GM21717 (cell line): Measurements from ENCODE around the gene S100A16.
A peak's percentile ranks its signal among the peaks of the same experiment; 100 is the strongest.

ENCODE experiments used
- ATAC-seq: cut with Tn5 transposase; IDR thresholded peaks from one replicate; pipeline ENCODE4 v1.9.1; 2021; ENCODE audit warnings: mild to moderate bottlenecking, moderate library complexity; ENCODE audit not compliant: unreplicated experiment

S100A16 gene

GRCh38 chr1:153616144-153616916 is 3.4 kb upstream of the S100A16 start, which contains the start of gene S100A14:
TSS of gene S100A14 (minus strand) at chr1:153616325. CDS start at chr1:153615858, 467 bp downstream.
- no peak for ATAC-seq

GRCh38 chr1:153615406-153615805 is 2.5 kb upstream of the S100A16 start:
- ATAC-seq, result no peak

GRCh38 chr1:153614906-153615305 is 2.0 kb upstream of the S100A16 start:
- ATAC-seq, result no peak

DNA sequence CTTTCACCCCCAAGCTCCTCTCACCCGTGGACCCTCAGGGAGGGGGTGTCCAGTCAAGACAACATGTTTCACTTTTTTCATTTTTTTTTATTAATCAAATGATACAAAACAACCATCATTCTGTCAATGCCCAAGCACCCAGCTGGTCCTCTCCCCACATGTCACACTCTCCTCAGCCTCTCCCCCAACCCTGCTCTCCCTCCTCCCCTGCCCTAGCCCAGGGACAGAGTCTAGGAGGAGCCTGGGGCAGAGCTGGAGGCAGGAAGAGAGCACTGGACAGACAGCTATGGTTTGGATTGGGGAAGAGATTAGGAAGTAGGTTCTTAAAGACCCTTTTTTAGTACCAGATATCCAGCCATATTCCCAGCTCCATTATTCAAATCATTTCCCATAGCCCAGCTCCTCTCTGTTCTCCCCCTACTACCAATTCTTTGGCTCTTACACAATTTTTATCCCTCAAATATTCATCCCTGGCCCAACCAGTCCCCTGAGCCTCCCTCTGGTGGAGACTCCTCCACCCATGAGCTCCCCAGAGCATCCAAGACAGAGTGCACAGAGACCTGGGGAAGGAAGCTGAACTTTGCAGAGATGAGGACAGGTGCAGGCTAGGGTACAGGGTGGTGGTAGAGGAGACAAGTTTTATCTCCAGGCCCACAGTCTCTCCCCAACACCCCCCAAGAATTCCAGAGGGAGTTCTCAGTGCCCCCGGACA is 1.4 kb upstream of the S100A16 start:
- ATAC-seq, result no peak

DNA sequence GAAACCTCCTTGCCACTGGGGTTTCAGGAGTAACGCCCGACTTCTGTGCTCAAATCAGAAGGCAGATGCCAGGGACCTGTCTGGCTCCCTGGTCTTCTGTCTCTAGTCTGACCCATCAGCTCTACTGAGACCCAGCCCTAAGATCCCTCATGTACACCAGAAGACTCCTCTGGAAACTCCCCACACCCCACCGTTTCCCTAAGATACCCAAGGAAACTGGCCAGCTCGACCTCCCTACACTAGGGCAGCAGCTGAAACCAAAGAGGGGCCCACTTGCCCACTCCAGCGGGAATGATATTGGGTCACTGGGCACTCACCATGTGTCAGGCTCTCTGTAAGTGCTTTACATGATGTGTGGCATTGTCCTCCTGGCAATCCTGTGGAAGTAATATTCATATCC is 469 bp upstream of the S100A16 start:
- ATAC-seq, result no peak

DNA sequence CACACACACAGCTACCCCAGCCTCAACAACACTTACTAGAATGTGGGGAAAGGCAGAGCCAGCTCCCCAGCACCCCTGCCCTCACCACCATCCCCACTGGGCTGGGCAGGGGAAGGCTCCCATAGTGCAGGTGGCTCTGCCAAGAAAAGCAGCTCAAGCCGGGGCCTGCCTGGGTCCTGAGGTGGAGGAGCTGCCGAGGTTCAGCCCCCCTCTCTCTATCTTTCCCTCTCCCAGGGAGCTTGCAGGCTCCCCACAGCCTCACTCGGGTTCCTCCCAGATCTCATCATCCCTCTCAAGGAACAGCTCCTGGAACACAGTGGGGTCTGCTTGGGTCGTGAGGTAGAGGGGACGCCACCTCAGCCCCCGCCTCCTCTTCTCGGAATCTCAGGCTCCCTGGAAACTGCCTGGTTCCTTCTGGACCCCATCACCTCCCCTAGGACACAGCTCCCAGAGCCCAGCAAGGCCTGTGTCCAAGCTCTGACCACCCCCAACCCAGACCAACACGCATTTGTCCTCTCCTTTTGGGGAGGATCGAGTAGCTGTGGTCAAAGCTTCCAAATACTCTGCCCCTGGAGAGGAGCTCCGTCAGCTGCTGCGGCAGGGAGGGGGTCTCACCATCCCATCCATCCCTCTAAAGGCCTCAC is 704 bp downstream of the S100A16 start:
- ATAC-seq, result no peak

DNA sequence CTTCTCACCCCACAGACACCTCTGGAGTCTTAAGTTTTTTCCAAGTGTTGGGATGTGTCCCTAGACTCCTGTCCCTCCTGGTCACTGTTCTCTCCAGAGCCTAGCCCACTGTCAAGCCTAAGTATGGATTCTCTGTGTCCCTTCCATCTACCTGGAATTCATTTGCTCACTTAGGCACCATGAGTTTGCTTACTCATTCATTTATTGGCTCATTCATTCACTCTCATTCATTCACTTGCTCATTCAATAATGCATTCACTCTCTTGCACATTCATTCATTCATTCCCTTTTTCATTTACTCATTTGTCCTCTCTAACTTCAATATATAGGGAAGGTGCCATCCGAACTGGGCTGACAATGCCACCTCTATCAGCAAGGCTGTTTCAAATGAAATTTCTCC is 1.6 kb downstream of the S100A16 start:
- no peak for ATAC-seq

DNA sequence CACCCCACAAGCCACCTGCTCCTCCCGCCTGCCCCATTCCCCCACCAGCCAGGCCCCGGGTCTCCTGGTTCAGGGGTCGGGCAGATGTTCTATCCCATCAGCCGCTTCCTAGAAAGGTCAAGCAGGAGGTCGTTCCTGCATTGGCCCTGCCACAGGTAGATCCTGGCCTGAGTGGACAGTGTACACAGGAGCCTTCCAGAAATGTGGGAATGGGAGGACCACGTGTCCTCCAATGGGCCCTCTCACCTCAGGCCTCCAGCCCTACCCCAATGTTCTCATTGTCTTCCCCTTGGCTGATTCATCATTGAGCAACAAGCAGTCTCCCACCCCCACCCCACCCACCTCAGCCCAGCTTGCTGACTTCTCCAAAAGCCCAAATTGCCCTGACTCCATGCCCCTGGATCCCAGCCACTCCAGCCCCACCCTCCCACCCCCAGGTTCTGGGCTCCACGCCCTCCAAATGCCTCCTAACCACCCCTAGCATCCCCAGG is 2.1 kb downstream of the S100A16 start:
- ATAC-seq, result no peak

DNA sequence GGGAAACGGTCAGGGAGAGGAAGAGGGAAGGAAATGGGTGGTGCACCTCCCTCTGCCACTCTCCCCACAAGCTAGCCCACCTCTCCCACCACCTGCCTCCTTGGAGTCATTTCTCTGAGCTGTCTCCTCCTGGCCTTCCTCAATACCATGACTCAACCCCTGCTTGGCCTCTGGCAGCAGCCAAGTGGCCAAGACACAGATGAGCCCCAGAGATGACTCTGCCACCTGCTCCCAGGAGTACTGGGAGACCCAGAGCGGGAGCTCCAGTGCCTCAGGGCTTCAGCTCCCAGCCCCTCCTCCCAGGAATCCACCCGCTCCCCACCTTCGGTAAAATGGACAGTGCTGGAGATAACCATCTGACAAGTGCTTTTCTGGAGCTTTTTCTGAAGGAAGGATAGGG is 2.6 kb downstream of the S100A16 start:
- no peak for ATAC-seq

DNA sequence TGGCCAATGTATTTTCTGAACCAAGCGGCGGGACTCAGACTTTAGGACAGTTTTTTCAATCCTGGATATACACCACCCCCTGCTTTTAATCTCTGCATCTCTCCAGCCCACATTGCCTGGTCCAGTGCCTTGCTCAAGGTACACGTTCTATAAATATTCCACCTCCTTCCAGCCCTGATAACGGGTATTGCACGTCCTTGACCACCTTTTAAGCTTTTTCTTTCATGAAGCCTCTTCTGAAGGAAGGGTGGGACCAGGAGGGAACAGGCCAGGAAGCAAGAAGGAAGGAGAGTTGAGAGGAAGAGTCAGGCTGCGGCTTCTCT is 3.4 kb downstream of the S100A16 start:
- no peak for ATAC-seq

DNA sequence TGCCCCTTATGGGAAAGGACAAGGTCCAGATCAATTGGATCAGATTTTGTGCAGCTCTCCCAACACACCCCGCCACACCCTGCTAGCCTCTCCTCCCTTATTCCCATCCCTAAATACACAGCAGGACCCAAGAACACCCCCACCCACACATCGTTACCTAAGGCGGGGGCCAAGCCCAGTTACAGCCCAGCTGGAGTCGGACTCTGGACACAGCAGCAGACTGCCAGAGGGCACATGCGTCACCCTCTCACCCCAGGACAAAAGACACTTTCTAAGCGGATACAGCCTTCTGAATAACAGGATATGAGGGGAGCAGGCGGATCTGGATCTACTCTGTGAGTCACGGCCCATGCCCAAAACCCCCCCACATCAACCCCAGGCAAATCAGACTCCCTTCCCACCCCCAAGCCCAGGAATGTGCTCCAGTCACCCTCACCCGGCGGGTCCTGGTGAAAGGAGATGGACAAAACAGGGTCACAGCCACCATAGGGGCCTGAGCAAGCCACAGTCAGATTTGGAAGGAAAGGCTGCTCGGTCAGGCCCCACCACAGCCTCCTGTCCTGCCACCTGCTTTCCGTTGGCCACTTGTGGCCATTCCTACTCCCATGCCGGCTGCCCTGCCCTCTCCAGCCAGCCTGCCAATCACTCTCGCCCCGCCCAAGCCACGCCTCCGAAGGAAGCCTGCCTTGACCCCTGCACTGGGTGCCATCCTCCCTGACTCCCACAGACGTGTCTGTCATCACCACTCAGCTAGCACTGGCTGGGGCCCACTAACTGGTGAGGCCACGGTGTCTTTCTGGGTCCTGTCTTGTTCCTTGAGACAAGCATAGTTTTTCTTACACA is 4.0 kb downstream of the S100A16 start:
- ATAC-seq, result no peak

- ATAC-seq, result no peak
Observed at GRCh38 chr1:153608089-153608682, 4.8 kb downstream of the S100A16 start.

DNA sequence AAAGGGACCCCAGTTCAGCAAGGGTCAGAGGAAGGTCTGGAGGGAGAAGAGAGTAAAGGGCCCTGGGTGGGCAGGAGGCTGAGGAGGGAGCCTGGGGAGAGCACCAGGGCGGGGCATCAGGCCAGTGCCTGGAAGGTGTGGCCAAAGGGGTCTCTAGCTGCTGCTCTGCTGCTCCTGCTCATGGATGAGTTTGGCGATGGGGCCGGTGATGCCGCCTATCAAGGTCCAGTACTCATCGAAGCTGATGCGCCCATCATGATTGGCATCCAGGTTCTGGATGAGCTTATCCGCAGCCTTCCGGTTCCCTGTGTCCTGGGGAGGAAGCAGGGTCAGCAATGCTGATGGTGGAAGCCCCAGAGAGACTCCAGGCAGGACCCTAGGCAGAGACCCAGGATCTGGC is 5.6 kb downstream of the S100A16 start:
- no peak for ATAC-seq

- no peak for ATAC-seq
Observed at GRCh38 chr1:153606194-153606593, 6.7 kb downstream of the S100A16 start.

DNA sequence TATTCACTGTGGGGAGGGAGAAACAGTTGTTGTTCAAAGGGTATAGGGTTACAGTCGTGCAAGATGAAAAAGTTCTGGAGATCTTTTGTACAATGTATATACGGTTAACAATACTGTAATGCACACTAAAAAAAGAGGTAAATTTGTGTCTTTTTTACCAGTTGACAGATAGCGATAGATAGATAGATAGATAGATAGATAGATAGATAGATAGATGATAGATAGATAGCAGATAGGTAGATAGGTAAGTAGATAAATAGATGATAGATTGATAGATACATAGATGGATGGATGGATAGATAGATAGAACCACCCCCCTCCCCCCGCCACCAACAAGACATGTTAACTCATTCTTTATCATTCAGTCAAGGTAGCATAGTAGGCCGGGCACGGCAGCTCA is 10.2 kb downstream of the S100A16 start:
- no peak for ATAC-seq

GRCh38 chr1:153599847-153600246 is 13.1 kb downstream of the S100A16 start:
- no peak for ATAC-seq

DNA sequence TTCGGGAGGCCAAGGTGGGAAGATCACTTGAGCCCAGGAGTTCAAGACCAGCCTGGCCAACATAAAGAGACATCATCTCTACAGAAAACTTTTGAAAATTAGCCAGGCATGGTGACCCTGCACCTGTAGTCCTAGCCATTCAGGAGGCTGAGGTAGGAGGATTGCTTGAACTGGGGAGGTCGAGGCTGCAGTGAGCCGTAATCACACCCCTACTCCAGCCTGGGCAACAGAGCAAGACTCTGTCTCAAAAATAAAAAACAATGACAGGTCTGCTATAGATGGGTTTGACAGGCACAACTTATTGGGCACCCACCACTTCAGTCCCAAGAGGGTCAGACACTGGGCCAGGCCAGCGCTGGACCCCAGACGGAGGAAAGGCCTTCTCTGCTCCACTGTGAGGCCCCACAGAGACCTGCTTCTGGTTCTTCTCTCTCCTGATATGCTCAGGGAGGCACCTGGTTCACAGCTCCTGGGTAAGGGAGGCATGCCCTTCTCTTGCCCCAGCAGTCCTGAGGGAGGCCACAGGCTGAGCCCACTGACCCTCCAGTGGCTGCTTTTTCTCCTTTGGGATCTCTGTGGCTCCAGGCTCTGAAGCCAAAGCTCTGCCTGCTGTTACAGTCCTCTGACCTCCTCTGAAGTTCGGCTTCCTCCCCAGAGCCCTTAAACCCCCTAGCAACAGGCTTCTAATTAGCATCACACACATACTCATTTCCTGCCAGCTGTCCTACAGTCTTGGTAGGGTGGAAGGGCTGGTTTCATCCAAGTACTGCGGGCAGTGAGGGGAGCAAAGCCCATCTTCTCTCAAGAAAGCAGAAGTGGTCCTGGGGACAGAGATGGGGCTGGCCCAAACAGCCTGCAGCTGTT is 14.4 kb downstream of the S100A16 start:
- peak; percentile 98 for ATAC-seq

DNA sequence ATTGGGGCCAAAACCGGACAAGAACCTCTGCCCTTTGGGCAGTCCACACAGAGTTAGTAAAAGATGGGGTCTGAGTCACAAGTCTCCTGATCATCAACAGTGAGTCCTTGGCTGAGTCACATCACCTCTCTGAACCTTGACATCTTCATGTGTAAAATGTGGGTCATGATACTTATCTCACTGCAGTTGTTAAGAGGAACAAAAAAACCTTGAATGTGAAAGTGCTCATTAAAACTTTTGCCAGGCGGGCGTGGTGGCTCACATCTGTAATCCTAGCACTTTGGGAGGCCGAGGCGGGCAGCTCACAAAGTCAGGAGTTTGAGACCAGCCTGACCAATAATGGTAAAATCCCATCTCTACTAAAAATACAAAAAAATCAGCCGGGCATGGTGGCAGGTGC is 15.7 kb downstream of the S100A16 start:
- ATAC-seq, result no peak

GRCh38 chr1:153592748-153593147 is 20.2 kb downstream of the S100A16 start:
- ATAC-seq, result no peak

- ATAC-seq, result no peak
Observed at GRCh38 chr1:153588482-153588881, 24.5 kb downstream of the S100A16 start.
